Loucy (cell line): ENCODE results near the gene MATCAP1.
A peak's percentile ranks its signal among the peaks of the same experiment; 100 is the strongest.

Experiments used
- H2AFZ ChIP-seq: fragments of 200-600 bp; sonication (generic); 2 replicates; pipeline ENCODE4 v1.6.0; 2016; ENCODE audit warnings: antibody characterized with exemption, mild to moderate bottlenecking, low read length, moderate library complexity
- H3F3A ChIP-seq: fragments of 200-600 bp; 2 replicates; pipeline ENCODE4 v1.6.0; 2016; ENCODE audit warnings: antibody characterized with exemption, low read depth, mild to moderate bottlenecking
- H3K27me3 ChIP-seq: fragments of 200-600 bp; sonication (generic); 2 replicates; pipeline ENCODE4 v1.6.1; 2014; ENCODE audit warnings: low read length, mild to moderate bottlenecking; ENCODE audit not compliant: insufficient read depth, poor library complexity, severe bottlenecking
- H3K36me3 ChIP-seq: fragments of 200-600 bp; sonication (generic); 2 replicates; pipeline ENCODE4 v1.6.1; 2016; ENCODE audit warnings: low read length; ENCODE audit not compliant: insufficient read depth
- H3K4me1 ChIP-seq: fragments of 200-600 bp; sonication (generic); 2 replicates; pipeline ENCODE4 v1.5.1; 2014; ENCODE audit warnings: low read length, mild to moderate bottlenecking; ENCODE audit not compliant: insufficient read depth, poor library complexity, severe bottlenecking
- H3K4me2 ChIP-seq: fragments of 200-600 bp; sonication (generic); 2 replicates; pipeline ENCODE4 v1.6.0; 2014; ENCODE audit warnings: antibody characterized with exemption, low read length, low read depth, mild to moderate bottlenecking; ENCODE audit not compliant: poor library complexity, severe bottlenecking
- H3K4me3 ChIP-seq: fragments of 200-600 bp; sonication (generic); 2 replicates; pipeline ENCODE4 v1.5.1; 2014; ENCODE audit warnings: low read length, mild to moderate bottlenecking, mixed read lengths; ENCODE audit not compliant: poor library complexity, severe bottlenecking
- H3K79me2 ChIP-seq: fragments of 200-600 bp; sonication (generic); 2 replicates; pipeline ENCODE4 v1.6.1; 2014; ENCODE audit warnings: low read length; ENCODE audit not compliant: insufficient read depth
- H3K9ac ChIP-seq: fragments of 200-600 bp; sonication (generic); 2 replicates; pipeline ENCODE4 v1.6.0; 2014; ENCODE audit warnings: mild to moderate bottlenecking, low read depth, low read length, moderate library complexity; ENCODE audit not compliant: poor library complexity, severe bottlenecking
- H3K9me2 ChIP-seq: fragments of 200-600 bp; sonication (generic); replicated peaks from 2 replicates; pipeline ENCODE4 v1.6.1; 2016; ENCODE audit warnings: low read depth, low read length, mixed read lengths
- H3K9me3 ChIP-seq: fragments of 200-600 bp; sonication (generic); 2 replicates; pipeline ENCODE4 v1.6.1; 2014; ENCODE audit warnings: mild to moderate bottlenecking, antibody characterized with exemption, low read length, low read depth; ENCODE audit not compliant: insufficient read depth
- H4K20me1 ChIP-seq: fragments of 200-600 bp; sonication (generic); 2 replicates; pipeline ENCODE4 v1.6.0; 2014; ENCODE audit warnings: antibody characterized with exemption, low read length, mild to moderate bottlenecking; ENCODE audit not compliant: insufficient read depth, poor library complexity, severe bottlenecking
- CTCF ChIP-seq: fragments of 200-600 bp; sonication (generic); conservative IDR thresholded peaks from 2 replicates; pipeline ENCODE4 v1.5.1; 2014; ENCODE audit warnings: mild to moderate bottlenecking, antibody characterized with exemption, low read length
- EZH2phosphoT487 ChIP-seq: fragments of 200-600 bp; IDR thresholded peaks from 2 replicates; pipeline ENCODE4 v1.6.1; 2018; ENCODE audit warnings: antibody characterized with exemption, mild to moderate bottlenecking, moderate library complexity, borderline replicate concordance

Gene MATCAP1

GRCh38 chr16:67169011-67169451 lies 14.7 kb downstream of the MATCAP1 start:
- peak overlapping the region; percentile 99 for H3K4me2 ChIP-seq
- H2AFZ ChIP-seq = no peak overlapping the region
- no peaks in the 10 kb centered on the region for H3K27me3 ChIP-seq
- H3F3A ChIP-seq = no peaks in the 10 kb centered on the region
- no peaks in the 10 kb centered on the region for H4K20me1 ChIP-seq
- H3K9me2 ChIP-seq = no peaks in the 10 kb centered on the region
- no peaks in the 10 kb centered on the region for H3K36me3 ChIP-seq
- no peaks in the 10 kb centered on the region for H3K9me3 ChIP-seq
- H3K79me2 ChIP-seq = no peaks in the 10 kb centered on the region
- H3K4me1 ChIP-seq = peaks cover 23% of the 10 kb centered on the region
- TF ChIP-seq EZH2phosphoT487 (no peak), CTCF (no peak)
- H3K9ac ChIP-seq = peak overlapping the region; percentile 76
- peak overlapping the region; percentile 82 for H3K4me3 ChIP-seq

GRCh38 chr16:67167588-67167987 lies 16.2 kb downstream of the MATCAP1 start:
- H3K9me2 ChIP-seq = no peaks in the 10 kb centered on the region
- H2AFZ ChIP-seq = no peak overlapping the region
- H4K20me1 ChIP-seq = no peaks in the 10 kb centered on the region
- peaks cover 13% of the 10 kb centered on the region for H3K4me1 ChIP-seq
- H3K27me3 ChIP-seq = no peaks in the 10 kb centered on the region
- no peaks in the 10 kb centered on the region for H3K9me3 ChIP-seq
- H3K36me3 ChIP-seq = no peaks in the 10 kb centered on the region
- H3K9ac ChIP-seq = no peak overlapping the region
- TF ChIP-seq EZH2phosphoT487 = no peak
- TF ChIP-seq CTCF = no peak
- no peaks in the 10 kb centered on the region for H3F3A ChIP-seq
- no peaks in the 10 kb centered on the region for H3K79me2 ChIP-seq
- no peak overlapping the region for H3K4me3 ChIP-seq
- no peak overlapping the region for H3K4me2 ChIP-seq

GRCh38 chr16:67166598-67167168 lies 17.1 kb downstream of the MATCAP1 start:
- no peaks in the 10 kb centered on the region for H3K36me3 ChIP-seq
- TF ChIP-seq CTCF = no peak
- TF ChIP-seq EZH2phosphoT487 = no peak
- H2AFZ ChIP-seq = no peak overlapping the region
- H3K4me2 ChIP-seq = no peak overlapping the region
- H3K9ac ChIP-seq = no peak overlapping the region
- H3K9me3 ChIP-seq = no peaks in the 10 kb centered on the region
- H3K79me2 ChIP-seq = no peaks in the 10 kb centered on the region
- H3K4me3 ChIP-seq = no peak overlapping the region
- H4K20me1 ChIP-seq = no peaks in the 10 kb centered on the region
- H3K9me2 ChIP-seq = no peaks in the 10 kb centered on the region
- H3K4me1 ChIP-seq = peaks cover 13% of the 10 kb centered on the region
- H3F3A ChIP-seq = no peaks in the 10 kb centered on the region
- H3K27me3 ChIP-seq = no peaks in the 10 kb centered on the region
